ENCODE results near the gene KIF17.
"Not testable (repeated sequence)": the region's sequence is repeated elsewhere in the genome, so short reads cannot be mapped to it uniquely, and the experiment has no call there.

KIF17 gene

GRCh38 chr1:20726932-20727745 lies 9.3 kb upstream of the KIF17 start:
- DNase-seq = no peak

GRCh38 chr1:20726118-20726911 lies 8.5 kb upstream of the KIF17 start:
- DNase-seq = no peak

GRCh38 chr1:20725189-20726117 lies 7.6 kb upstream of the KIF17 start:
- no peak for DNase-seq

GRCh38 chr1:20724364-20725188 lies 6.8 kb upstream of the KIF17 start:
- DNase-seq = no peak

GRCh38 chr1:20723537-20724363 lies 5.9 kb upstream of the KIF17 start:
- DNase-seq = no peak

GRCh38 chr1:20723159-20723536 lies 5.3 kb upstream of the KIF17 start:
- DNase-seq = no peak

- no peak for DNase-seq
Measured at GRCh38 chr1:20721117-20722061, 3.6 kb upstream of the KIF17 start.

GRCh38 chr1:20720631-20721091 lies 2.9 kb upstream of the KIF17 start:
- DNase-seq = no peak

GRCh38 chr1:20719871-20720620 lies 2.2 kb upstream of the KIF17 start:
- DNase-seq = no peak

- DNase-seq = no peak
Measured at GRCh38 chr1:20719261-20719660, 1.5 kb upstream of the KIF17 start.

GRCh38 chr1:20718343-20718882 lies 606 bp upstream of the KIF17 start:
- not testable (repeated sequence) for DNase-seq

- DNase-seq = no peak
Measured at GRCh38 chr1:20716232-20716631, 1.6 kb downstream of the KIF17 start.

GRCh38 chr1:20715406-20715805 lies 2.4 kb downstream of the KIF17 start:
- no peak for DNase-seq

GRCh38 chr1:20713440-20713839 lies 4.4 kb downstream of the KIF17 start:
- DNase-seq = no peak

- no peak for DNase-seq
Measured at GRCh38 chr1:20712215-20712577, 5.6 kb downstream of the KIF17 start.

GRCh38 chr1:20711285-20712214 lies 6.3 kb downstream of the KIF17 start:
- DNase-seq = no peak

- no peak for DNase-seq
Measured at GRCh38 chr1:20710469-20711284, 7.1 kb downstream of the KIF17 start.

Data from NCI-H1694 (cell line).